HT-29 (cell line): ENCODE measurements around the gene DNAH10. TPM values are rescaled to one million over a fixed set of nuclear protein-coding genes. Genes with fewer than 3 reads are reported as not detected.
"Not testable (repeated sequence)": the region's sequence is repeated elsewhere in the genome, so short reads cannot be mapped to it uniquely, and the experiment has no call there.

Source experiments
- DNase-seq: peaks from one replicate; pipeline ENCODE4 v3.0.0-alpha.2; 2015; ENCODE audit warnings: low spot score
- total RNA-seq: library from RNA; depleted of rRNA; stranded (reverse); fragments of >200 nt; shearing (Covaris generic); gene quantifications from 2 replicates; pipeline ENCODE4 v1.2.3, GENCODE V29; 2014

DNAH10 gene
- total RNA-seq, 1 experiment from 2014 or later, result under 0.01 TPM

GRCh38 chr12:123788541-123788940 is 26.4 kb downstream of the DNAH10 start:
- DNase-seq, result no peak

GRCh38 chr12:123789422-123789821 is 27.3 kb downstream of the DNAH10 start:
- not testable (repeated sequence) for DNase-seq

- no peak for DNase-seq
These were observed 28.9 kb downstream of the DNAH10 start for GRCh38 chr12:123790905-123791467.

DNA sequence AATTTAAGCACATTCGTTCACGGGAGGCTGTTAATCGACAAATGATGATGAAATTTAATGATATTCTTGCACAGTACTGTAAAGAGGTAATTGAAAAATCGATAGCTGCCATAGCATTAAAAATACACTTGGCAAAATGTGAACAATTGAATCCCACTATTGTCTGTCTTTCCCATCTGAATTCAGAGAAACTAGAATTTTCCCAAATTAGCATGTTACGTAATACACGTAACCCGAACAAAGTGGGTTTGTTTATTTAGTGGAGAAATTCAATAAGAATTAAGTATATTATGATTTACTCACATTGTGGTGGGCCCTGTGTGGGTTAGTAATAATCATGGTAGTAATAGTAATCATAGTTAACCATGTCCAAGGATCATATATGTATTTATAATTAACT is 31.9 kb downstream of the DNAH10 start:
- DNase-seq, result no peak

- DNase-seq, result no peak
These were observed 36.4 kb downstream of the DNAH10 start for GRCh38 chr12:123798518-123798917.

DNA sequence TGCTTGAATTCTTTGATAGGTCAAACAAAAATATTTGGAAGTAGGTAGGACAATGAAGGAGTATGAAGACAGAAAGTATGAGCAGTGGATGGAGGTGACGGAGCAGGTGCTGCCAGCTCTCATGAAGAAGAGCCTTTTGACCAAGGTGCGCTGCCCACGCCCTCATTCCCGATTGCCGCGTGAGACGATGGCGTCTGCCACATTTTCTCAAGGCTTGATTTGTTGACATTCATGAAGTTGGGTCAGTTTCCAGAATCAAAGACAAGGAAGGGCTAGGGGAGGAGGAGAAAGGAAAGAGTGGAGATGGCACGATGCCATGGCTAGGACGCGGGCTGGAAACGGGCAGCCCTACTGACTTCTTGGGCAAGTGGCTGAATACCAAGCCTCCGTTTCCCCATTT is 37.1 kb downstream of the DNAH10 start:
- no peak for DNase-seq

GRCh38 chr12:123801573-123802178 is 39.6 kb downstream of the DNAH10 start:
- DNase-seq, result peak; percentile 50

DNA sequence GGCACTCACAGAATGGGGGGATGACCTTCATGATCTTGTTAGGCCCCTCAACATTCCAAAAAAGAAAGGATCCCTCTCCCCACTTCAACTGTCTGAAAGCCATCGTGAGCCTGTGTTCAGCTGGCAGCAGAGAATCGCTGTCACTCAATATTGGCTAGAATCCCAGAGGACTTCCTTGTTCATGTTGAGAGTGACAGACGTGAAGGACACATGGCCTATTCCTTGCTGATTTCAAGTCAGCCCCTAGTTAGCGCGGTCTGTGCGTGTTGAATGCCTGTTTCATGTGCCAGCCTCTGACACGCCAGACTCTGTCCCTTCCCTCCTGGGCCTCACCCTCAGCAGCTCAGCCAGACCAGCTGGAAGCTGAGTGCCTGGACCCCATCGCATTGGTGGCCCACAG is 43.1 kb downstream of the DNAH10 start:
- DNase-seq, result no peak

DNA sequence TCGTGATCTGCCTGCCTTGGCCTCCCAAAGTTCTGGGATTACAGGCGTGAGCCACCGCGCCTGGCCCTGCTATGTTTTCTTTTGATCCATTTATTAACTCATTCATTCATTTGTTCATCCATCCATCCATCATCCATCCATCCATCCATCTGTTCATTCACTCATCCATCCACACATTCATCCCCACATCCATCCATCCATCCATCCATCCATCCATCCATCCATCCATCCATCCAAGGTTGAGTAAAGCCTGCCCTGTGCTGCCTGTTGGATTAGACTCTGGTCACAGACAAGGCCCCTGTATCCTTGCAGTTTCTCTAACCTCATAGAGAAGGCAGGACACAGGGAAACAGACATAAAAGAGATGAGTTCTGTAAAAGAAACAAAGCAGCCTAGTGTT is 44.9 kb downstream of the DNAH10 start:
- DNase-seq, result no peak

GRCh38 chr12:123807670-123808069 is 45.6 kb downstream of the DNAH10 start:
- DNase-seq, result no peak

DNA sequence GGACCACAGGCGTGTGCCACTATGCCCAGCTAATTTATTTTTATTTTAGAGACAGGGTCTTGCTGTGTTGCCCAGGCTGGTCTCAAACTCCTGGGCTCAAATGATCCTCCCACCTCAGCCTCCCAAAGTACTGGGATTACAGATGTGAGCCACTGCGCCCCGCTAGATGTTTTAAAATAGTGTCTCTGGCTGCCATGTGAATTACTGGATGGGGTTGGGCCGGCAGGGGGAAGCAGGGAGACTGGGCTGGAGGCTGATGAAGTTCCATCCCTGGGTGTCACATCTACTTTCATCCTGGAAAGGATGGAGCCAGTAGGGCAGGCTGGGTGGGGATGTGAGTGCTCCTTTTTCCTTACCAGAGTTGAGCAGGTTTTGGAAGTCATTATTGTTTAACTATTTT is 46.1 kb downstream of the DNAH10 start:
- DNase-seq, result peak; percentile 21

- DNase-seq, result no peak
These were observed 51.2 kb downstream of the DNAH10 start for GRCh38 chr12:123813349-123813748.

DNA sequence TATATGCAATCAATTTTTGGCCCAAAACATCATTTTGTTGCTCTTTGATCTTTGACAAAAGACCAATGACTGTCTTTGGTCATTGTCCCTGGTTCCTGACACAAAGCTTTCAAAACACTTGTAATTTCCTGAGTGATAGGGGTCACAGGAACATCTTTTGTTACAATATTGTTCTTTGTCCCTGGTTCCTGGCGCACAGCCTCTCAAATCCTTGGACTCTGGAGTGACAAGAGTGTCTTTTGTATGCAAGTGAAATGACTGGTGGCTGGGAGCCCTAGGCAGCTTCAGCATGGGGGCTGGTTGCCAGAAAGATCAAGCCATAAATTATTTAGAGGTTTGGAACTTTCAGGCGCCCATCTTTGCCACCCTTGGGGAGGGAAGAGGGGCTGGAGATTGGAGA is 53.9 kb downstream of the DNAH10 start:
- no peak for DNase-seq

GRCh38 chr12:123816896-123817537 is 54.9 kb downstream of the DNAH10 start:
- DNase-seq, result no peak

DNA sequence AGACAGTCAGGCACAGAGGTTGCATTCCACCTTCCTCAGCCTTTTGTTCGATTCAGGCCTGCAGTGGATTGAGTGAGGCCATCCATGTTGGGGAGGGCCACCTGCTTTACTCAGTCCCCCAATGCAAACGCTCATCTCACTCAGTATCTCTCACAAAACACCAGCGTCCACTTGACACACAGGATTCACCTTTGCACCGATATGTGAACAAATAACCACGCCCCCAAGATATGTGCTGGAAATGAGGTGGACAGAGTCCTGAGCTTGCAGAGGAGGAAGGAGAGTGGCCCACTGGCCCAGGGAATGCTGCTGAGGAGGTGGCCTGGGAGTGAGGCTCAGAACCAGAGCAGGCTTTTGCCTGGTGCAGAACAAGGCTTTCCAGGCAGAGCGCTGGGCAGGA is 60.7 kb downstream of the DNAH10 start:
- DNase-seq, result no peak

DNA sequence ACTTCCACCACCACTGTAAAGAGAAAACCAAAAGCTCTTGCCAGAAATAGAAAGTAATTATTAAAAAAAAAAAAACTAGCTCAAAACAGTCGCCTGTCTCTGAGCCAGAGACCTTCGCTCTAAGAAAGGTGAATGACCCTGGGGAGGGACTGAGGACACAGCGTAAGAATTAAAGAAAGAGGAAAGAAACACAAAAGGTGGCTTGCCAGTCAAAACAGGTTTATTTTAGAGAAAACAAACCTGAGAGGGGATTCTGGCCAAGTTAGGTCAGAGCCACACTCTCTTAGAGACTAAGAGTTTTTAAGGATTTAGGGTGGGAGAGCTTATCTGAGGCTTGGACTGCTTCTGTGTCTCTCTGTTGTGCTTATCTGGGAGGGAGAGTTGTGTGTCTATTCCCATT is 66.0 kb downstream of the DNAH10 start:
- no peak for DNase-seq

GRCh38 chr12:123828854-123829547 is 66.9 kb downstream of the DNAH10 start:
- DNase-seq, result no peak

- DNase-seq, result no peak
These were observed 67.5 kb downstream of the DNAH10 start for GRCh38 chr12:123829561-123829960.

DNA sequence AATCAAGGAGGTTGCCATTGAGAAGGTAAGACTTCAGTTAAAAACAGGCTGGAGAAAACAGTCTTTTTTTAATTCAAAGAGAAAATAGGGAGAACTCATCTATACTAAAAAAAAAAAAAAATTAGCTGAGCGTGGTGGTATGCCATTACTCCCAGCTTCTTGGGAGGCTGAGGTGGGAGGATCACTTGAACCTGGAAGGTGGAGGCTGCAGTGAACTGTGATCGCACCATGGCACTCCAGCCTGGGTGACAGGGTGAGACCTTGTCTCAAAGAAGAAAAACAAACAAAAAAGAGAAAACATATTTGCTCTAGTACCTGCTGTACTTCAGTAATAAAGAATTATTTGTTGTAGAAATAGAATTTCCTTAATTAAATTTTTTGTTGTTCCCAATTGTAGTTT is 68.6 kb downstream of the DNAH10 start:
- DNase-seq, result no peak

GRCh38 chr12:123832052-123832451 is 70.0 kb downstream of the DNAH10 start:
- DNase-seq, result no peak

DNA sequence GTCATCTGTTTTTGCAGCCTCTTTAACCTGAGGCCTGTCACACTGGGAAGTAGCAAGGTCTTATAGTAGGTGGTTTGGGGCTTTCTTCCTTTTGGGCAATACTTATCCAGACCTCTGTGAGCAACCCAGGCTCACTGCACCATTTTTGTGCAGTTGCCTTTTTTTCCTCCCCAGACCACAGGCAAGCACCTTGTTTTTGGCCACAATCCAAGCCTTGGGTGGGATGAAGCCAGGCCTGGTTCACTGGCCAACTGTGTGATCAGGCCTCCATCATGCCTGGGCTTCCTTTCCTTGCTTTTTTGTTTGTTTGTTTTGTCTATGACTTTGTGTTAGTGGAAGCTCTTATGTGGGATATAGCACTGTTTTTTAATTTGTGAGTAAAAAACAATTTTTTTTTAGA is 71.7 kb downstream of the DNAH10 start:
- DNase-seq, result no peak

DNA sequence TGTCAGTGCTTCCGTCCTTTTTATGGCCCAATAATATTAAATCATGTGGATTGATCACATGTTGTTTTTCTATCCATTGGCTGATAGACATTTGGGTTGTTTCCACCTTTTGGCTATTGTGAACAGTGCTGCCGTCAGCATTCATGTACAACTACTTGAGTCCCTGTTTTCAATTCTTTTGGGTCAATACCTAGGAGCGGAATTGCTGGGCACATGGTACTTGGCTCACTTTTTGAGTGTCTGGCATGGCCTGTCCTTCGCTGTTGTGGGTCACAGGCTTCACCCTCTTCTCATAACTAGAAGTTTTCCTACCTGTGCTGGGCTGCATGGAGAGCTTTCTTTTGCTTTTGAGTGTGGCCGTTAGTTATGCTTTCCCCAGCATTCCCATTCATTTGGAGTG is 72.7 kb downstream of the DNAH10 start:
- DNase-seq, result no peak

DNA sequence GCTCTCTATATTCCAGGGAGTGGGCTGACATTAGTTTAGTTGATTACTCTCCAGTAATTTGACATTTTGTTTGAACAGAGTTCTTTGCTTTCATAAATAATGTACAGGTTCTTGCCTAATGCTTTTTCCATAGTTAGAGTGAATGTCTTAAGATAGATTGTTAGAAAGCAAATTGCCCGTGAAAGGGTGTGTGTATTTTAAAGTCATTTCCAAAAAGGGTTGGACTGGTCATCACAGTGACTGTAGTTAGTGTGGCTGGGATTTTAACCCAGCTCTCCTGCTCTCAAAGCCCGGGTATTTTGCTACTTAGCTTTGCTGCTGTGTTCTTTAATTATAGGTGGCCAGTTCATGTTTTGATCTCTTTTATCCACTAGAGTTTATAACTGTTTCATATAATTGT is 74.2 kb downstream of the DNAH10 start:
- no peak for DNase-seq
